ENCODE measurements around the gene MRPL36. TPM values are rescaled to one million over a fixed set of nuclear protein-coding genes. Genes with fewer than 3 reads are reported as not detected.
A peak's percentile ranks its signal among the peaks of the same experiment; 100 is the strongest.

Gene MRPL36
- total RNA-seq, 1 experiment from 2014 or later = 61.2 TPM

GRCh38 chr5:1778138-1779020, 21.3 kb downstream of the MRPL36 start:
- Mint-ChIP-seq H3K27ac (no peak overlapping the region), H3K9me3 (peaks cover 9% of the 10 kb centered on the region), H3K36me3 (no peaks in the 10 kb centered on the region), H3K4me3 (no peak overlapping the region), H3K27me3 (ENCODE audit: low read depth) (no peaks in the 10 kb centered on the region), H3K4me1 (no peaks in the 10 kb centered on the region)
- TF ChIP-seq GTF2I (CRISPR knock-in tag; conservative IDR thresholded peaks at IDR 0.05) = no peak
- TF ChIP-seq ETV6 (CRISPR knock-in tag; IDR thresholded peaks at IDR 0.05) = no peak
- TF ChIP-seq EMX1 (CRISPR knock-in tag; IDR thresholded peaks at IDR 0.05) = no peak
- no peak for TF ChIP-seq MXD4 (CRISPR knock-in tag; IDR thresholded peaks at IDR 0.05; ENCODE audit: borderline replicate concordance)
- TF ChIP-seq, protein P1, sequence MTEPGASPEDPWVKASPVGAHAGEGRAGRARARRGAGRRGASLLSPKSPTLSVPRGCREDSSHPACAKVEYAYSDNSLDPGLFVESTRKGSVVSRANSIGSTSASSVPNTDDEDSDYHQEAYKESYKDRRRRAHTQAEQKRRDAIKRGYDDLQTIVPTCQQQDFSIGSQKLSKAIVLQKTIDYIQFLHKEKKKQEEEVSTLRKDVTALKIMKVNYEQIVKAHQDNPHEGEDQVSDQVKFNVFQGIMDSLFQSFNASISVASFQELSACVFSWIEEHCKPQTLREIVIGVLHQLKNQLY (CRISPR knock-in tag; IDR thresholded peaks at IDR 0.05) = no peak
- TF ChIP-seq CREM (CRISPR knock-in tag; IDR thresholded peaks at IDR 0.05) = no peak
- TF ChIP-seq ZNF423 (CRISPR knock-in tag; IDR thresholded peaks at IDR 0.05) = no peak
- TF ChIP-seq CREB1 (CRISPR knock-in tag; IDR thresholded peaks at IDR 0.05) = no peak
- no peak for TF ChIP-seq NR2C2 (CRISPR knock-in tag; IDR thresholded peaks at IDR 0.05)
- no peak for TF ChIP-seq ZNF263 (CRISPR knock-in tag; IDR thresholded peaks at IDR 0.05; ENCODE audit: low read depth)
- TF ChIP-seq, protein P2, sequence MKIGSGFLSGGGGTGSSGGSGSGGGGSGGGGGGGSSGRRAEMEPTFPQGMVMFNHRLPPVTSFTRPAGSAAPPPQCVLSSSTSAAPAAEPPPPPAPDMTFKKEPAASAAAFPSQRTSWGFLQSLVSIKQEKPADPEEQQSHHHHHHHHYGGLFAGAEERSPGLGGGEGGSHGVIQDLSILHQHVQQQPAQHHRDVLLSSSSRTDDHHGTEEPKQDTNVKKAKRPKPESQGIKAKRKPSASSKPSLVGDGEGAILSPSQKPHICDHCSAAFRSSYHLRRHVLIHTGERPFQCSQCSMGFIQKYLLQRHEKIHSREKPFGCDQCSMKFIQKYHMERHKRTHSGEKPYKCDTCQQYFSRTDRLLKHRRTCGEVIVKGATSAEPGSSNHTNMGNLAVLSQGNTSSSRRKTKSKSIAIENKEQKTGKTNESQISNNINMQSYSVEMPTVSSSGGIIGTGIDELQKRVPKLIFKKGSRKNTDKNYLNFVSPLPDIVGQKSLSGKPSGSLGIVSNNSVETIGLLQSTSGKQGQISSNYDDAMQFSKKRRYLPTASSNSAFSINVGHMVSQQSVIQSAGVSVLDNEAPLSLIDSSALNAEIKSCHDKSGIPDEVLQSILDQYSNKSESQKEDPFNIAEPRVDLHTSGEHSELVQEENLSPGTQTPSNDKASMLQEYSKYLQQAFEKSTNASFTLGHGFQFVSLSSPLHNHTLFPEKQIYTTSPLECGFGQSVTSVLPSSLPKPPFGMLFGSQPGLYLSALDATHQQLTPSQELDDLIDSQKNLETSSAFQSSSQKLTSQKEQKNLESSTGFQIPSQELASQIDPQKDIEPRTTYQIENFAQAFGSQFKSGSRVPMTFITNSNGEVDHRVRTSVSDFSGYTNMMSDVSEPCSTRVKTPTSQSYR (CRISPR knock-in tag; IDR thresholded peaks at IDR 0.05) = no peak
- TF ChIP-seq PRRX2 (CRISPR knock-in tag; IDR thresholded peaks at IDR 0.05) = no peak
- no peak for TF ChIP-seq ZSCAN18 (CRISPR knock-in tag; IDR thresholded peaks at IDR 0.05)
- TF ChIP-seq NR3C1 (CRISPR knock-in tag; conservative IDR thresholded peaks at IDR 0.05; ENCODE audit: low read depth) = no peak
- no peak for TF ChIP-seq FOXP1 (CRISPR knock-in tag; IDR thresholded peaks at IDR 0.05; ENCODE audit: borderline replicate concordance)
- no peak for TF ChIP-seq NFATC4 (CRISPR knock-in tag; IDR thresholded peaks at IDR 0.05)
- ATAC-seq = no peak
- POLR2A ChIA-PET = no interaction called here
- CTCF ChIA-PET = no interaction called here
- DNase-seq (ENCODE audit: low spot score) = peak; percentile 5

DNA sequence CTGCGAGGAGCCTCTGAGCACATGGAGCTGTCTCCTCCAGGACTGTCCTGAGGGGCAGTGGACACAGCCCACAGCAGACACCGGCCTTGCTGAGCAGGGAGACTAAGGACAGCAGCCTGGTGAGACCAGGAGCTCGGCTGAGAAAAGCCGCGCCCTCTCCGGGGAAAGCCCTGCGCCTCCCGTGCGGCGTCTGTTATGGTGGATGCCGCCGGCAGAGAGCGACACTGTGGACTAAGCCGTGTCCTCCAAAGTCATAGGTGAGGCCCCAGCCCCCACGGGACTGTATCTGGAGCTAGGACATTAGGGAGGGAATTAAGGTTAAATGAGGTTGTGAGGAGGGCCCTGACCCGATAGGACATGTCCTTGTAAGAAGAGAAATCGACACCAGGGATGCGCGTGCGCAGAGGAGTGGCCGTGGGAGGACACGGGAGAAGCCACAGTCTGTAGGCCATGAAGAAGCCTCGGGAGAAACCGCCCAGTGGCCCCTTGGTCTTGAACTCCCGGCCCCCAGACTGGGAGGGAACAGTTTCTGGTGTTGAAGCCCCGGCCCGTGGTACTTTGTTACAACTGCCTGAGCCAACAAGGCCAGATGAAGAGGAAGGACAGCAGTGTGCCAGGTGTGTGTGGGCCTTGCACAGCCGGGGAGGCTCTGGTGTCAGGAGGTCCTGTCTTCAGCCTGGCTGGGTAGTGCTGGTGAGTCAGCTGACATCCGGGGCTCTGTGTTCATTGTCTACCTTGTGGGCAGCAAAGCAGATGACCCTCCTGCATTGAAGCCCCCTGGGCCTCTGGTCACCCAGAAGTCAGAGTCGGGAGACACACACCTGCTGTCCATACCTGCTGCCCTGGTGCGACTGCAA, 22.1 kb downstream of the MRPL36 start:
- CTCF ChIA-PET = interaction anchor here (0.8 kb wide), 1 partner anchor 183 kb away, joined by 3 read pairs; no protein-coding TSS in a partner anchor
- H3K36me3 Mint-ChIP-seq = no peaks in the 10 kb centered on the region
- H3K4me1 Mint-ChIP-seq = no peaks in the 10 kb centered on the region
- no peak overlapping the region for H3K4me3 Mint-ChIP-seq
- H3K27me3 Mint-ChIP-seq (ENCODE audit: low read depth) = no peaks in the 10 kb centered on the region
- no peak overlapping the region for H3K27ac Mint-ChIP-seq
- DNase-seq (ENCODE audit: low spot score) (peak; percentile 1), ATAC-seq (no peak)
- H3K9me3 Mint-ChIP-seq = peaks cover 9% of the 10 kb centered on the region
- POLR2A ChIA-PET = no interaction called here
- TF ChIP-seq ZNF512 (CRISPR knock-in tag; IDR thresholded peaks at IDR 0.05; ENCODE audit: borderline replicate concordance) = no peak
- no peak for TF ChIP-seq GABPB1 (CRISPR knock-in tag; IDR thresholded peaks at IDR 0.05)
- TF ChIP-seq SMAD3 (CRISPR knock-in tag; IDR thresholded peaks at IDR 0.05; ENCODE audit: borderline replicate concordance) = no peak
- no peak for TF ChIP-seq STAT6 (CRISPR knock-in tag; conservative IDR thresholded peaks at IDR 0.05; ENCODE audit: low read depth)
